Activated CD4-positive, alpha-beta memory T cell treated with anti-CD3 and anti-CD28 coated beads, Interleukin-2, amount 10 ng/mL, durations not matched to agents 7 days and 5 days (primary cell): Measurements from ENCODE around the gene RAD51B. TPM values are rescaled to one million over a fixed set of nuclear protein-coding genes. Genes with fewer than 3 reads are reported as not detected.

Experiments
- CTCF ChIA-PET: fragments of 350-600 bp; sonication (Branson Sonifier 250); formaldehyde crosslinking; loops from one replicate; lab custom pipeline; 2021; ENCODE audit warnings: antibody characterized with exemption, inconsistent platforms; lab: Charles Lee
- POLR2A ChIA-PET: fragments of 350-600 bp; sonication (Branson Sonifier 250); formaldehyde crosslinking; loops from one replicate; lab custom pipeline; 2021; ENCODE audit warnings: antibody characterized with exemption; lab: Charles Lee
- DNase-seq: peaks from one replicate; pipeline ENCODE4 v3.0.0-alpha.2; 2020
- H3K27ac Mint-ChIP-seq: one replicate; pipeline ENCODE4 v1.8.0; 2021; ENCODE audit warnings: mild to moderate bottlenecking, mixed read lengths
- H3K27me3 Mint-ChIP-seq: one replicate; pipeline ENCODE4 v1.8.0; 2021; ENCODE audit warnings: mixed read lengths
- H3K36me3 Mint-ChIP-seq: one replicate; pipeline ENCODE4 v1.8.0; 2021; ENCODE audit warnings: low read depth, mixed read lengths
- H3K4me1 Mint-ChIP-seq: one replicate; pipeline ENCODE4 v1.8.0; 2021; ENCODE audit warnings: mixed read lengths
- H3K4me3 Mint-ChIP-seq: one replicate; pipeline ENCODE4 v1.8.0; 2021; ENCODE audit warnings: mild to moderate bottlenecking, mixed read lengths
- H3K9me3 Mint-ChIP-seq: one replicate; pipeline ENCODE4 v1.8.0; 2021; ENCODE audit warnings: mixed read lengths
- total RNA-seq, 2 experiments: library from RNA; stranded (reverse); gene quantifications; one replicate each; pipeline ENCODE4 v1.2.3, GENCODE V29; 2021

Gene RAD51B
- total RNA-seq, 2 experiments from 2014 or later: 33.1 to 40.8 TPM

DNA sequence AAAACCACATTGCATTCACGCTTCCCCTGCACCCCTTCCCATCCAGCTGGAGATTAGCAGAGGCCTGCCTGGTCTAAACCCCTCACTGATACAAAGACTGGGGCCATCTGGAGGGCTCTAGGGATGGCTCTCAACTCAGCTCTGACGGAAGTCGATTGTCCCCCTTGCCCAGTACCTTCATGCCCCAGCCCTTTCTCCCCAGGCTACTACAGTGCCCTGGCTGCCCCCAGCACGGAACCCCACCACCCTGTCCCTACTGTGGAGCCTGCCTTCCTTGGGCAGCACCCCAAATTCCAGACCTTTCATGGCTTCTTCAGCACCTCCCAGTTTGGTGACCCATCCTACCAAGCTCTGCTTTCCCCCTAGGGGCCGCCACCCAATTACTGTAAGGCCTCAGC, 947.7 kb downstream of the RAD51B start:
- ChIA-PET CTCF (interaction anchor here (1.4 kb wide), 1 partner anchor 21 kb away, joined by 5 read pairs; no protein-coding TSS in a partner anchor), POLR2A (interaction anchor here (1.1 to 1.5 kb wide), 2 partner anchors 12 to 14 kb away, joined by 4 read pairs; no protein-coding TSS in a partner anchor)
- peaks cover 34% of the 10 kb centered on the region for H3K4me1 Mint-ChIP-seq
- H3K36me3 Mint-ChIP-seq: peaks cover 2% of the 10 kb centered on the region
- no peak overlapping the region for H3K27ac Mint-ChIP-seq
- no peak for DNase-seq
- H3K27me3 Mint-ChIP-seq: no peaks in the 10 kb centered on the region
- no peaks in the 10 kb centered on the region for H3K9me3 Mint-ChIP-seq
- no peak overlapping the region for H3K4me3 Mint-ChIP-seq

GRCh38 chr14:68768316-68768715, 948.7 kb downstream of the RAD51B start:
- Mint-ChIP-seq H3K27me3 (no peaks in the 10 kb centered on the region), H3K4me3 (no peak overlapping the region), H3K27ac (no peak overlapping the region), H3K36me3 (peaks cover 8% of the 10 kb centered on the region), H3K4me1 (peaks cover 43% of the 10 kb centered on the region), H3K9me3 (peaks cover under 1% of the 10 kb centered on the region)
- ChIA-PET CTCF (interaction anchor here (1.4 kb wide), 1 partner anchor 20 kb away, joined by 5 read pairs; no protein-coding TSS in a partner anchor), POLR2A (interaction anchor here (1.1 to 1.5 kb wide), 3 partner anchors 11 to 21 kb away, joined by 3 to 4 read pairs (median 4); no protein-coding TSS in a partner anchor)
- DNase-seq: no peak

DNA sequence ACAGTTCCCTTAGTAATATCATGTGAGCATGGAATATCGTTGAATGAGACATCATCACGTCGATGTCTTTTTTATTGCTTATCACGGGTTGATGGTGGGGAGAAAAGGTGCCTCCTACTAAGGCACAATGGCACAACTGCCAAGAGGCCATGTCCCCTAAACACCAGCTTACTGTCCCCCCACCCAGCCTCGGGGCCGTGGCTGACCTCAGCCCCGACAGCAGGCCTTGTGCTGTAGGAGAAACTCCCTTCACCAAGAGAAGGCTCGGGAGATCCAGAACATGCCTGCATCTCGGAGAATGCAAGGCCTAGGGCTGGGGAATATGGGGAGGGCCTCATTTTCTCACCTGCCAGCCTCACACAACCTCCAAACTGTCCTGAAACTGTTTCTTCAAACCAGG, 950.5 kb downstream of the RAD51B start:
- CTCF ChIA-PET: no interaction called here
- H3K9me3 Mint-ChIP-seq: peaks cover 10% of the 10 kb centered on the region
- no peak for DNase-seq

GRCh38 chr14:68770553-68771286, 951.1 kb downstream of the RAD51B start:
- ChIA-PET CTCF (interaction anchor here (0.8 to 1.6 kb wide), 4 partner anchors 10 to 91 kb away, joined by 3 to 7 read pairs (median 4); no protein-coding TSS in a partner anchor), POLR2A (interaction anchor here (1.0 to 3.9 kb wide), 9 partner anchors 10 to 487 kb away, joined by 3 to 43 read pairs (median 14); partner anchors contain the start of gene ZFP36L1)
- no peak for DNase-seq
- Mint-ChIP-seq H3K4me3 (no peak overlapping the region), H3K4me1 (peaks cover 38% of the 10 kb centered on the region), H3K27me3 (no peaks in the 10 kb centered on the region), H3K27ac (peak overlapping the region; percentile 73), H3K9me3 (peaks cover 14% of the 10 kb centered on the region), H3K36me3 (peaks cover 20% of the 10 kb centered on the region)

More for the DNA sequence above, 950.5 kb downstream of the RAD51B start:
- no peak overlapping the region for H3K27ac Mint-ChIP-seq
- POLR2A ChIA-PET: interaction anchor here (3.5 to 3.9 kb wide), 2 partner anchors 11 to 18 kb away, joined by 26 to 43 read pairs; no protein-coding TSS in a partner anchor
- H3K36me3 Mint-ChIP-seq: peaks cover 16% of the 10 kb centered on the region
- H3K27me3 Mint-ChIP-seq: no peaks in the 10 kb centered on the region
- no peak overlapping the region for H3K4me3 Mint-ChIP-seq
- peaks cover 41% of the 10 kb centered on the region for H3K4me1 Mint-ChIP-seq

GRCh38 chr14:68771631-68772030, 952.1 kb downstream of the RAD51B start:
- peaks cover 16% of the 10 kb centered on the region for H3K9me3 Mint-ChIP-seq
- H3K4me3 Mint-ChIP-seq: peak overlapping the region; percentile 46
- DNase-seq: peak; percentile 51
- H3K27me3 Mint-ChIP-seq: no peaks in the 10 kb centered on the region
- H3K4me1 Mint-ChIP-seq: peaks cover 39% of the 10 kb centered on the region
- peaks cover 25% of the 10 kb centered on the region for H3K36me3 Mint-ChIP-seq
- peak overlapping the region; percentile 73 for H3K27ac Mint-ChIP-seq
- ChIA-PET CTCF (interaction anchor here (0.8 to 1.9 kb wide), 5 partner anchors 9 to 90 kb away, joined by 3 to 7 read pairs (median 4); no protein-coding TSS in a partner anchor), POLR2A (interaction anchor here (0.8 to 3.9 kb wide), 10 partner anchors 9 to 488 kb away, joined by 3 to 43 read pairs (median 10); partner anchors contain the start of gene ZFP36L1)

DNA sequence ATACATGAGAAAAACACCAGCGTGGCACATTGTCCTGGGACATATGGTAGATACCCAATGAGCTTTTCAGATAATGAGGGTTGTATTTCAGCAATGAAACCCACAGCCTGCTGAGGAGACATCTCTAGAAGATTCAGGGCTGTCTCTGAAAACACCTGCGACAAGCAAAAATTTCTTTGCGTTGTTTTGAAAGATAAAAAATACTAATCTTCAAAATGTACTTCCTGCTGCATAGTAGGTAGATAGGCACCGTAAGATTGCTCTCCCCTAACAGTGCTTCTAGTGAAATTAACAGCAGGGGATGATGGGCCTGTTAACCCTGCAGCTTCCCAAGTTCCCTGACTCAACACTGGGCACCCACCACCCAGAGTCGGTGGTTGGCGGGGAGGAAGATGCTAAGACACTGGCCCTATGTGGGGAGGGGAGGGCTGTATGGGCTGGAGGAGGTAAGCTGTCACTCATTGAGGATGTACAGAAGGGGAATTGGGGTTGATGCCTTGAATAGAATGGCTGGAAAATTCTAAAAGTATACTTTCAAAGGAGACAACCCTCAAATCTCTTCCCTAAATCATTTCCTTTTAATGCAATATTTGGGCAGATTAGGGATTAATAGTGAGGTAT, 953.3 kb downstream of the RAD51B start:
- Mint-ChIP-seq H3K9me3 (peaks cover 16% of the 10 kb centered on the region), H3K36me3 (peaks cover 25% of the 10 kb centered on the region), H3K4me1 (peaks cover 38% of the 10 kb centered on the region), H3K4me3 (no peak overlapping the region), H3K27me3 (no peaks in the 10 kb centered on the region), H3K27ac (peak overlapping the region; percentile 19)
- ChIA-PET POLR2A (interaction anchor here (0.7 to 3.9 kb wide), 7 partner anchors 8 to 487 kb away, joined by 3 to 43 read pairs (median 15); partner anchors contain the start of gene ZFP36L1), CTCF (interaction anchor here (1.9 kb wide), 1 partner anchor 18 kb away, joined by 4 read pairs; no protein-coding TSS in a partner anchor)
- no peak for DNase-seq

- peaks cover 16% of the 10 kb centered on the region for H3K9me3 Mint-ChIP-seq
- H3K36me3 Mint-ChIP-seq: peaks cover 25% of the 10 kb centered on the region
- ChIA-PET POLR2A (interaction anchor here (0.9 to 1.7 kb wide), 3 partner anchors 12 to 17 kb away, joined by 3 to 12 read pairs (median 4); partner anchors contain the start of gene ZFP36L1), CTCF (interaction anchor here (0.9 to 2.3 kb wide), 3 partner anchors 13 to 571 kb away, joined by 3 to 7 read pairs (median 6); no protein-coding TSS in a partner anchor)
- H3K27ac Mint-ChIP-seq: no peak overlapping the region
- no peaks in the 10 kb centered on the region for H3K27me3 Mint-ChIP-seq
- no peak overlapping the region for H3K4me3 Mint-ChIP-seq
- DNase-seq: no peak
- H3K4me1 Mint-ChIP-seq: peaks cover 59% of the 10 kb centered on the region
These were observed 955.4 kb downstream of the RAD51B start for GRCh38 chr14:68774771-68775613.

DNA sequence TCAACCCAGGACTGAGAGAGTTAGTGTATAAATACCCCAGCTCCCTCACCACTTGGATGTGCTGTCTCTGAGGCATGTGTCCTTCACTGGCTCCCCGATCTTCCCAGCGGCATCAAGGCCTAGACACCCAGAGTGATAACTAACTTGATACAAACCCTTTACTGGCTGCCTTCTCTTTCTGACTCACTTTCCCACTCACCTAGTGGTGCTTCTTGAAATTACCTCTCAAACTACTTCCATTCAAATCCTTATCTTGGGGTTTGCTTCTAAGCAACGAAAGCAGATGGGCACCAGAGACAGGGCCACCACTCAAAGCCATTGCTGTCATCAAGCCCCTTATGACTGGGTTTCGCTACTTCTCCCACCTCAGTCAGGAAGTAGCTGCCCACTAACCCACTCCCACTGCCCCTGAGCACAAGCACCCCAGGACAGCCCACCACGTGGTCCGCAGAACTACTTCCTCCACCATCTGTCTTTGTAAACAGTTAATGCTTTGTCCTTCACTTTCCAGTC, 956.1 kb downstream of the RAD51B start:
- POLR2A ChIA-PET: interaction anchor here (1.1 to 1.7 kb wide), 2 partner anchors 11 to 16 kb away, joined by 3 to 12 read pairs; partner anchors contain the start of gene ZFP36L1
- CTCF ChIA-PET: interaction anchor here (2.0 to 2.3 kb wide), 2 partner anchors 12 to 14 kb away, joined by 6 to 7 read pairs; no protein-coding TSS in a partner anchor
- H3K4me1 Mint-ChIP-seq: peaks cover 61% of the 10 kb centered on the region
- peaks cover 16% of the 10 kb centered on the region for H3K9me3 Mint-ChIP-seq
- H3K27me3 Mint-ChIP-seq: no peaks in the 10 kb centered on the region
- H3K4me3 Mint-ChIP-seq: no peak overlapping the region
- H3K27ac Mint-ChIP-seq: no peak overlapping the region
- no peak for DNase-seq
- peaks cover 25% of the 10 kb centered on the region for H3K36me3 Mint-ChIP-seq

GRCh38 chr14:68777644-68778043, 958.1 kb downstream of the RAD51B start:
- DNase-seq: no peak
- Mint-ChIP-seq H3K4me3 (no peak overlapping the region), H3K9me3 (peaks cover 16% of the 10 kb centered on the region), H3K4me1 (peaks cover 64% of the 10 kb centered on the region), H3K27ac (no peak overlapping the region), H3K27me3 (no peaks in the 10 kb centered on the region), H3K36me3 (peaks cover 23% of the 10 kb centered on the region)
- ChIA-PET POLR2A (interaction anchor here (6.7 to 7.3 kb wide), 2 partner anchors 13 to 38 kb away, joined by 89 to 313 read pairs; partner anchors contain the start of gene ZFP36L1), CTCF (no interaction called here)
